NCI-H1694 treated with DMSO at 0.1 percent for 48 hours (cell line): ENCODE results near the gene RPS27.
A peak's percentile ranks its signal among the peaks of the same experiment; 100 is the strongest.
"Not testable (repeated sequence)": the region's sequence is repeated elsewhere in the genome, so short reads cannot be mapped to it uniquely, and the experiment has no call there.

Source experiments
- DNase-seq: peaks from one replicate; lab custom pipeline; 2025; lab: John Stamatoyannopoulos, UW

The RPS27 gene

DNA sequence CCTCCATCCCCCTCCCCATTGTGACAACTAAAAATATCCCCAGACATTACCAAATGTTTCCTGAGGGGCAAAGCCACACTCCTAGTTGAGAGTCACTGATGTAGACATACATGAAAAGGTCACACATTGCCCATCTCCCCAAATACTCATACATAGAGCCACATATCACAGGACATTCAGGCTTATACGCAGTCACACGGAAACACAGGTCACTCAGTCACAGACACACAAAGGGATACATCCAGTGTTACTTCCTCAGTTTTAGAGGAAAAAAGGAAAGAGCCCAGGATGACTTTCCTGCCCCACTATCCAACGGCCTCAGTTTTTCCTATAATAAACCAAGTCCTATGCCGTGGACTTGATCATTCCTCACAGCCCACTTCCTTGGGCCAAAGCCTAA is 29.1 kb upstream of the RPS27 start:
- DNase-seq = no peak

DNA sequence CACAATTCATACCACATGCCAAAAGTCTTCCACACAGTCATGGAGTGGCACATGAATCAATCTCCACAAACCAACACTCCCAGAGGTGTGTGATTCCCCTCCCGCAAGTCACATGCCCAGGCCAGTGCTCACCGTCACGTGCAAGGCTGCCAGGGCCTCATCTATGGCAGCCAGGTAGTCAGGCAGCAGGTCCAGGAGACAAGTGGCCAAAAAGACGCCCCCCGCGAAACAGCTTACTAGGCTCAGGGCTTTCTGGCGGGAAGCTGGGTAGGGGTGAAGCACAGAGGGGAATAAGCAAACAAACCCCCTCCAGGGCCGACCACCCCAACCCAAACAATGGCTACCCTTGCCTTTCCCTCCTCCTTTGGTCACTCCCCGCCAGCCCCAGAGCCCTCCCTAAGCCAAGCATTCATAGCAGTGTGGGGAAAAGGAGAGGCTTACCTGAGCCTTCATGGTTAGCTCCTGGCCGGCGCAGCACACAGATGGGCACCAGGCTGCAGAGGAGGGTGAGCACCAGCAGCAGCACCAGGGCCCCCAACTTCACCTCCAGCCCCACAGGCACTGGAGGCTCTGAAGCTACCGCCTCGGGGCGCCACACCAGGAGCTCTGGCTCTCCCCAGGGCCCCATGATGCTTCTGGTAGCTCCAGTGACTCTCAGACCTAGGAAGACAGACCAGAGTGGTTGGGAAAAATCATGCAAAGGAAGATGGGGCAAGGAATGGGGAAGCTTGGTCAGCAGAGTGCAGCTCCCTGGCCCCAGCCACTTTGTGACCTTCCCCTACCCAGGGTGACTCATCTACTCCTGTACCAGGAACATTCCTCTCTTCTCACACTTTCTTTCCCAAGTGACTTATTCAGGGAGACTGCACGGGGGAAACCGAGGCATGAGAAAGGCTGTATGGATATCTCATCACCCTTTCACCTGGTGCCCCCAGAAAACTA is 28.2 kb upstream of the RPS27 start:
- no peak for DNase-seq

DNA sequence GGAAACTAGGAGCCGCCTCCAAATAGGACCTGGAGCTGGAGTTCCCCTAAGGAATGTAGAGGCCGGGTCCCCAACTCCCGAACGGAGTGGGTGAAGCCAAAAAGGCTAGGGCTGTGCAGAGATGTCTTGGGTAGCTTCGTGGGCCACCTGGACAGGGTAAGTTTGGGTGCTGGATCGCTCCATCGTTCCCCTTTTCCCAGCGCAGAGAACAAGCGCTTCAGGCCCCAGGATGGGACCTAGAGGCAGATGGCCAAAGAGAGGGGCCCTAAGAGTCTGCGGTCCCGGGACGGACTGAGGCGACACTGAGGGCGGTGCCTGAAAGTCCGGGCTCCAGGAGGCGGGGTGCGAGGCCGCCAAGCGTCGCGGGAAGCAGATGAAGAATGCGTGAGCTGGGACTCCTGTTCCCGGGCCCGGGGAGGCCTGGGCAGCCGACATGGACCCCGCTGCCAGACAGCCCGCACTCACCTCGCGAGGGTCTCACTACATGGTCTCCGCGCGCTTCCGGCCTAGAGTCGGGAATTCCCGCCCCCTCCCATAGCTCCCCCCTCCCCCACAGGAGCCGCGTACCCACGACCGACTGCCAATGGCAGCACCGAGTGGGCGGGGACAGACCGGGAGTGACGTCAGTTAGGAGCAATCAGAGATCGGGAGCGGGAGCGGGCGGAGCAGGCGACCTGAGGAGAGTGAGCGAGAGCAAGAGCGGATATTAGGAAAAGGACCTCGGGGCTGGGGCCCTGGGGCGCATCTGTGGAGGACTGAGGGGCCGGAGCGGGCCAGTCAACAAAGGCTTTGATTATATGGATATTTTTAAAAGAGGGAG is 27.3 kb upstream of the RPS27 start, which contains the start of gene SLC39A1:
SLC39A1 (minus strand) TSS at position 508 of the 820 bp plus-strand sequence. CDS start 822 bp downstream, outside the sequence.
- peak; percentile 99 for DNase-seq

DNA sequence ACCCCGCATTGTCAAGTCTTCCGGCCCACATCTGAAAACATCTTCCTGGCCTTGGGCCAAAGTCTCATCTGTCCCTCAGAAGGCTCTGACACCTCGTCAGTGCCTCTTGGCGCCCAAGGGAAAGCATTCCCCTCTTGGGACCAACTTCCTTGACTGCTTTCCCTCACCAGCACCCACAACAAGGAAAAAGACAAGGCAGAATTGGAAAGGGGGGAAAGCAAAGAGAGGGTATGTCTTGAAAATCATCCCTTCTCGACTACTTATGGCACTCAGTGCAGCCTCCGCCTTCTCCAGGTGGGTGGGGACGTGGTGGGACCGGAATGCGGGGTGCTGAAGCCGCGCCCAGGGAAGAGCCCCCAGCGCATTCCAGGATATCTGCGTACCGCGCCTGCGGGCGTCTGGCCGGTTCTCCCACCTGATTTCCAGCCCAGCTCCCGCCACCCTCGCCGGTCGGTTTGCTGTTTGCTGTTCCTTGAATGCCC is 26.7 kb upstream of the RPS27 start:
- DNase-seq = no peak

DNA sequence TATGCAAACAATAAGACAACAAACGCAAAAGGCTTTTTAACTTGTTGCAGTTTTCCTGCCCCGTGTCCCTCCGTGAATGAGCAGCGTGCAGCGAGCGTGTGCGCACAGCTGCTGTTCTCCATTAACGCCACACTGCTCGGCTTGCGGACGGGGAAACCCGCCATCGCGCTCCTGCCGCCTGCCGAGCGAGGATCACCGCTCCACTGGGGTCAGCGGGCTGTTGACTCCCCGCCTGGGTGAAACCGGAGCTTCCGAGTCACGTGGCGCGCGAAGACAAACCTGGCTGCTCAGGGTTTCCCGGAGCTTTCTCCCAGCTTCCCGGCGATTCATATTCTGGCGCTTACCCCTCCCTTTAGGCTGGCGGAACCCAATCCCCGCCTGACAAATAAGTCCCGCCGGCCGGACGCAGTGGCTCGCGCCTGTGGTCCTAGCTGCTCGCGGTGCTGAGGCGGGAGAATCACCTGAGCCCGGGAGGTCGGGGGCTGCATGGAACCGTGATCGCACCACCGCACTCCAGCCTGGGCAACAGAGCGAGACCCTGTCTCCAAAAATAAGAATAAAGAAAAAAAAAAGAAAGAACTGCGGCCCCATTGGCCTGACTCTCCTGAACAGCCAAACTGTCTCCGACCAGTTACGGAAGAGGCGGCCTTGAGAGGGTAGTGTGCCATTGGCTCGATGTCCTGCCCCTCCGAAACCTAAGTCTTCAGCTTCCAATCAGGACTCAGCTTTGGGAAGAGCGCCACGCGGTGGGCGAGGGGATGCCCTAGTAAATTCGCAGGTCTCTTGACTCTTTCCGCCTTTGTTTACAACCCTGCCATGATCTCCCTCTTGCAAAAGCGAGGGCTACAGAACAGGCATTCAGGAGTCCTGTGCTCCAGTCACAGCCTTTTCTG is 23.2 kb upstream of the RPS27 start, which contains the start of gene CREB3L4:
CREB3L4 (plus strand) TSS at position 796 of the 893 bp plus-strand sequence. CDS start 624 bp downstream, outside the sequence.
- peak; percentile 100 for DNase-seq

DNA sequence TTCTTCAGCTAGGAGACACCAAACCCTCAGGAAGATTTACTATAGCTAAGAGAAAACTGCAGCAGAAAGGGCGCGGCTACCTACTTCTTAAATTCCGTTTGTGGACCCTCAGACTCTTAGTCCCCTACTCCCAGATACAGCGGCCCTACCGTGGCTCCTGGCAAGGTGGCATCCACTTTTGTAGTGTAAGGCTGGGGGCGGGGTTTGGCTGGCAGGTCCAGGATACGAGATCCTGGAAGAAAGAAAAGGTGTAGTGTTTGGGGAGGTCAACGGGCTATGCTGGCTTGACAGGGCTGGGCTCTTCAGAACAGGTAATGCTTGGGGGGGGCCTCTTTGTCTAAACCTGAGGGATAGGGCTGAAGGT is 22.6 kb upstream of the RPS27 start:
- no peak for DNase-seq

DNA sequence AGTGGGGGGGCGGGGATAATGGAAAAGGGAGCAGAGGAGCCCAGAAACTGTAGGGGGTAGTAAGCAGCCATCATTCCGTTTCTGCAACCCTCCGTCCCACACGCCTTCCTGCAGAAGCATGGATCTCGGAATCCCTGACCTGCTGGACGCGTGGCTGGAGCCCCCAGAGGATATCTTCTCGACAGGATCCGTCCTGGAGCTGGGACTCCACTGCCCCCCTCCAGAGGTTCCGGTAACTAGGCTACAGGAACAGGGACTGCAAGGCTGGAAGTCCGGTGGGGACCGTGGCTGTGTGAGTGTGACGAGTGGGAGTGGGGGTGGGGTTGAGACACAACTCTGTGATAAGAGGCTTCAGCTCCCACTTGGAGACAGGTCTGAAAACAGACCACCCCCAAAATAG is 22.2 kb upstream of the RPS27 start:
- DNase-seq = no peak

DNA sequence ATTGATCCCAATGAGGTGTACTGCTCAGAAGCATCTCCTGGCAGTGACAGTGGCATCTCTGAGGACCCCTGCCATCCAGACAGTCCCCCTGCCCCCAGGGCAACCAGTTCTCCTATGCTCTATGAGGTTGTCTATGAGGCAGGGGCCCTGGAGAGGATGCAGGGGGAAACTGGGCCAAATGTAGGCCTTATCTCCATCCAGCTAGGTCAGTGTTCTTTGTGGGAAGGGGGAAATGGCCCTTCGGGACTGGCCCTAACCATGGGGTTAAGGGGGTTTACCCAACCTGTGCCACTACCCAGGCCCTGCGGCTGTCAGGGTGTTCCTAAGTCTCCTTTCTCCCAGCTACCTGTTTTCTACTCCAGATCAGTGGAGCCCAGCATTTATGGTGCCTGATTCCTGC is 21.6 kb upstream of the RPS27 start:
- no peak for DNase-seq

DNA sequence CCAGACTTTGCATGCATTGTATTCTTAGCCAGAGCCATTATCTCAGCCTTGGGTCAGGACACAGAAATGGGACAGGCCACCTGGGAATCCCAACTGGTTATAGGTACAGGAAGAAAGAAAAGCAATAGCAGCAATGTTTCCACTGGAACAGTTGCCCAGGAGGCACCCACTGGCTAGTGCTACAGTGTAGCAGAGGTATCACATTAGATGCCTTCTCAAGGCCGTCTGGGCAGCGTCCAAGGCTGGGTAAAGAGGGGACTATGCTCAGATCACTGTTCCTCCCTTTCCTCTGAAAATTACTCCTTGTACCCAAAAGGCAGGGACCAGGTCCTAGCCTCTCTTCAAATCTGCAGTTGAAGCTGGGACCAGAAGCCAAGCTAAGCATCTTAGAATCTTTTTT is 20.2 kb upstream of the RPS27 start:
- DNase-seq = no peak

DNA sequence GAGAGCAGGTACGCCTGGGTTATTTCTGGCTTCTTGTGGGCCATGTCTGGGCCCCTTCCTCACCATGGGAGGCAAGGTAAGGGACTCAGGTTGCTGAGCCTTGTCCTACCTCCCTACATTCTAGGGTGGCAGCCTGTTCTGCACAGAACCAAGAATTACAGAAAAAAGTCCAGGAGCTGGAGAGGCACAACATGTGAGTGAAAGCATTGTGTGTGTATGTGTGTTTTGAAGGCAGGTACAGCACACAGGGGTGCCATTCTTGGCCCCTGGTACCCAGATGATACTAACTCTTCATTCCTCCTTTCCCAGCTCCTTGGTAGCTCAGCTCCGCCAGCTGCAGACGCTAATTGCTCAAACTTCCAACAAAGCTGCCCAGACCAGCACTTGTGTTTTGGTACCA is 17.5 kb upstream of the RPS27 start:
- DNase-seq = no peak

DNA sequence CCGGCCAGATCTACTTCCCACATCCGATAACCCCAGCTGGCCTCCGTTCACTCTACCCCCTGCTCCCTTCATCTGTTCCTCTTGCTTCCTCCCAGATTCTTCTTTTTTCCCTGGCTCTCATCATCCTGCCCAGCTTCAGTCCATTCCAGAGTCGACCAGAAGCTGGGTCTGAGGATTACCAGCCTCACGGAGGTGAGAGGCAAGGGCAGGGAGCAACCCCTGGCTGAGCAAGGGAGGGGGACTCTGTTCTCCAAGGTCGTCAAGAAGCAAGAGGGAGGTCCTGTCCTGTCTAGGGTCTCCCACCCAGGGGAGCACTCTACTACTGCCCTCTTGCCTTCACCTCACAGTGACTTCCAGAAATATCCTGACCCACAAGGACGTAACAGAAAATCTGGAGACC is 17.0 kb upstream of the RPS27 start:
- no peak for DNase-seq

DNA sequence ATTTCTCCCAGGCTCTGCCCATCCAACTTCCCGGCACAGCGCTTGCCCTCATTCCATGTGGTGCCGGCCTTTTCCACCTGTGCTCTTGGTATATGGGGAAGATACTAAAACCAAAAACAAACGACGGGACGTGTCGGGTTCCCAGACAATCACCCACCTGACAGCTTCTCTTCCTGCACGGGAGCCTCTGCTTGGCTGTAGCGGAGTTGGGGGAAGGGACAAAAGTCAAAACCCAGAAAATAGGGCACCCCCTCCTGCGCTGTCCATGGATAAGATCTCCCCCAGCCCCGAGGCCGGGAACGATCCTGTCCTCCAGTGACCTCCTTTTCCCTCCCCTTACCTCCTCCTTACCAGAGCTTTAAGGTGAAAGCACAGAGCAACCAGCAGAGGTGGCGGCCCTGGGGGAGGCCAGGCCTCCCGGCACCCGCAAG is 13.7 kb upstream of the RPS27 start:
- no peak for DNase-seq

DNA sequence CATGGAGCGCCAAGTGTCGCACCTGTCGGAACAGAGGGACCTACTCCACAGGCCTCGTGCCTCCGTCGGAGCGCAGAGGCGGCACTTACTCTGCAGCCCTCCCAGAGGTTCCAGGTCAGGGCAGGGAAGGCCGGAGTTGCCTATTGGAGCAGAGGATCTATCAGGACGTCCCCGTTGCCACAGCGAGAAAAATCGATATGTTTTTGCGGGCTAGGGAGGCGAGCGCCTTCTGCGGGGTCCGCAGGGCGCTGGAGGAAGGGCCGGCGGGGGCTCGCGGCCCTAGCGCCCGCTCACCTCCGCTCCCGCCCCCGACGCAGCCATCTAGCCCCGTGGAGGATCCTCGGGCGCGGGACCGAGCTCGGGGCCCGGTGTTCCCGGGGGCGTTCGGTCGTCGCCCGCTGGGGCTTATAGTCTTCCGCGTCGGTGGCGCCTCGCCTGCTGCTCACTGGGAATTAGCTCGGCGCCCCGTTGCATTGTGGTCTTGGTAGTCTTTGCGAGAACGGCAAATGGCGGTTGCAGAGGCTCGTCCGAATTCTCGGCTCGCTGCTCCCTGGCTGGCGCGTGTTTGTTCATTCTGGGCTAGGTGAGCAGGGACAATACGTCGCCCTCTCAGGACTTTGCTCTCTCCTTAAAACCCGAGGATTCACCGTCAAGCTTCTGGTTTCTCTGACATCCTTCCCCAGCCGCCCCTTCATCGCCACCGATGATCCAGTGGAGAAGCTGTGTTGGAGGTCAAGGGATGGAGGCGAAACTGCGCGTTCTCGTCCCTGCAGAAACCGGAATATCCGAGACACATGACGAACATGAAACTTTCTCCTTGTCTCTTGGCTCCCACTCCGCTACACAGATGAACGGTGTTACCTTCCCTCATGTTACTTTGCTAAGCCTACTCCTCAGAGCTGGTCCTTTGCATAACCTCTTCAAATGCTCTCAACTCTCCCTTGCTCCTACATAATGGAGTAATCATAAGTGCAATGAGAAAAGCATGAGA is 13.0 kb upstream of the RPS27 start, which contains the start of gene JTB:
JTB (minus strand) TSS at position 425 of the 991 bp plus-strand sequence; CDS start at position 3, 422 bp downstream.
- DNase-seq = peak; percentile 89

DNA sequence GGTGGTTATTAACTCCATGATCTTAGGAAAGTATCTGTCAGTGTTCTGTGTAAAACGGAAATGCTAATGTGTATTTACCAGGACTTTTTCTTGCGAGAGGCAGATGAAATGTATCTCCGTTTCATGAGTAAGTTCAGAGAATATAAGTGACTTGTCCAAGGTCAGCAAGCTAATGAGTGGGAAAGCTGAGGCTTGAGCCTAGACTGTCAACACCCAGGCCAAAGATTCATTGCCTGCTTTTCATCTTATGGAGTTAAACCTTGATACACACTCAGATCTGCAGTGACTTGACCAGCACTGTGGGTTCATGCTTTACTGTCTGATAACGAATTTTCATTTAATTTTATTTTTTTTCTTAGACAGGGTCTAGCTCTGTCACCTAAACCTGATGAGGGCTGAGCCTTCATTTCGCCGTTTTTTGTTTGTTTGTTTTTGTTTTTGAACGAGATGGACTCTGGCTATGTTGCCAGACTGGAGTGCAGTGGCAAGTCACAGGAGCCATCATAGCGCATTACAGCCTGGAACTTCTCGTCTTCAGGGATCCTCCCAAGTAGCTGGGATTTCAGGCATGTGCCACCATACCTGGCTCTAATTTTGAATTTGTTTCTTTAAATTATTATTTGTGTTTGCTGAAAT is 12.2 kb upstream of the RPS27 start:
- DNase-seq = no peak

DNA sequence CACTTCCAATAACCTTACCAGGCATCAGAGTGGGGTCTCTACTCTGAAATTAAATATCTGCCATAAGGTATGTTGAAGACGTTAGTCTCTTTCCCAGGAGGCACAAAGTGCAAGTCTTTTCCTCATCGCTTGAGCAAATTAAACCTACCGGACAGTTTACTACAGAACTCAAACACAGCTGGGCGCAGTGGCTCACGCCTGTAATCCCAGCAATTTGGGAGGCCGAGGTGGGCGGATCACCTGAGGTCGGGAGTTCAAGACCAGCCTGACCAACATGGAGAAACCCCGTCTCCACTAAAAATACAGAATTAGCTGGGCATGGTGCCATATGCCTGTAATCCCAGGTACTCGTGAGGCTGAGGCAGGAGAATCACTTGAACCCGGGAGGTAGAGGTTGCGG is 11.5 kb upstream of the RPS27 start:
- not testable (repeated sequence) for DNase-seq

DNA sequence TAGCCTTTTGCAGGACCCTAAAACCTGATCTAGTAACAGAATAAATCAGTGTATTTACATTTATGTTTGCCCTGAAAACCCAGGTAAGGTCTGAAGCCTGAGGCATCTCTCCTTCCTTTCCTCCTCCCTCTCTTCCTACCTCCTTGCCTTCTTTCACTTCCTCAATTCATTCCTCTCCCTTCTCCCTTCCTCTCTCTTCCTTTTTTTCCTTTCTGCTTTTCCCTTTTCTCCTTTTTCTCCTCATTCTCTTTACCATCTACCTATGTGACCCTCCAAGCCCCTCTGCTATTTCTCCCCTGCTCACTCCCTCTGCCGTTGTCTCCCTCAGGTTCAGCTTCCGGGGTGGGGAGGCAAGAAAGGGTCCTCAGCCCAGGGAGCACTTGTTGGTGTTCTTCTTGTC is 8.8 kb upstream of the RPS27 start:
- not testable (repeated sequence) for DNase-seq

DNA sequence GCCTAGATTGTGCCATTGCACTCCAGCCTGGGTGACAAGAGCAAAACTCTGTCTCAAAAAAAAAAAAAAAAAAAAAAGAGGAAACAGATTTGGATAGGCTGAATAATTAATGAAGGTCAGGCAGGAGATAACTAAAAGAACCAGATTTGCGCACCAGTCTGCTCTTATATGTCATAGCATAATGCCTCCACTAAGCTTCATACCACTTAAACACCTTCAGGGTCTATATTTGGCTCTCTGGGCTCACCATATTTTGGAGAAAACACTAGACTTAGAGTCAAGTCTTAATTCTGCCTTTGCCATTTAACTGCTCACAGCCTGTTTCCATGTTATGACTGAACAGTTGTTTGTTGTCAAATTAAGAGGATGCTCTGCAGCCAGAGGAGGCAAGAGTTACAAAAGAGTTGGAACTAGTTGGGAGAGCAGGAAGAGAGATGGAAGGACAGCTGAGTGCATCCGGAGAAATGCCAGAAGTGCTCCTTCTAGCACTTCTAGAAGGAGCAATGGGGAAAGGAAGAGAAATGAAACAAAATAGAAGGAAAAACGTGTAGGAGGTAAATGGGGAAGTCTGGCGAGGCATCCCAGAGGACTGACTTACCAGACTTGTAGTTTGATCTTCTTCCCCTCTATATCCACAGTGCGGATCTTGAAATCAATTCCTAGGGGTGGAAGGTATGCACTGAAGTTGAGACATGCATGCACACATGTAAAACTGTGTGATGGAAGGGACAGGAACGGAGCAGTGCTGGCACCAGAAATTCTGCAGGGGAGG is 6.3 kb upstream of the RPS27 start:
- no peak for DNase-seq

DNA sequence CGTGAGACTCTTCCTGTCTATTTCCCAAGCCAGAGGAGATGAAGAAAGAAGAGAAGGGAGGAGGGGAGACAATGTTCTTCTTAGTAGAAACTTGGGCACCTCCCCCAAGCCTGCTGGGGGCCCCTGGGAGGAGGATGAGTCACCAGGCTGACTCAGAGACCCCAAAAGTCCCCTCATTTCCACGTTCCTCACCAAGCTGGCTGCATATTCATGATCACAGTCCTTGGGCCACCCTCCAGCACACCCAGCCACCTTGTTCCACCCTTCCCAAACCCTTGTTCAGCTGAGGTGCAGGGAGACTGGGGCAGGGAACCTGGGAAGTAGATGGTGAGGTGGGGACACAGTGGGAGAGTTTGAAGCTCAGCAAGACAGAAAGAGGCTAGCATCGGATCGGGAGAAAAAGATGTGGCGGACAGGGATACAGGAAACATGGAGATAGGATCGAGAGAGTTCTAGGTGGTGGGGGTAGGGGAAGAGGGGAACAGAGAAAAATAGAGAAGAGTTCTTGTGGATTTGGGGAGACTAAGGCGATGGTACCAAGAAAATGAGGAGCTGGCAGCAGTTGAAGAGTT is 5.1 kb upstream of the RPS27 start:
- DNase-seq = no peak
